WTC11 (cell line): ENCODE measurements around the gene PHB1. TPM values are rescaled to one million over a fixed set of nuclear protein-coding genes. Genes with fewer than 3 reads are reported as not detected.
A peak's percentile ranks its signal among the peaks of the same experiment; 100 is the strongest.

ENCODE experiments used
- ATAC-seq: fragments of 200-7000 bp; cut with Tn5 transposase; 2 replicates; pipeline ENCODE4 v1.10.0; 2021; ENCODE audit warnings: mild to moderate bottlenecking, moderate library complexity
- CTCF ChIA-PET: fragments of 300-600 bp; sonication (Branson Sonifier 250); formaldehyde crosslinking; loops from one replicate; lab custom pipeline; 2021; ENCODE audit warnings: antibody characterized with exemption; lab: Charles Lee
- POLR2A ChIA-PET: fragments of 350-600 bp; sonication (Branson Sonifier 250); formaldehyde crosslinking; loops from one replicate; lab custom pipeline; 2021; ENCODE audit warnings: antibody characterized with exemption; lab: Charles Lee
- DNase-seq: peaks from one replicate; pipeline ENCODE4 v3.0.0; 2021; ENCODE audit warnings: low spot score
- H3K27ac Mint-ChIP-seq: 2 replicates; pipeline ENCODE4 v1.8.0; 2021; ENCODE audit warnings: mixed read lengths
- H3K27me3 Mint-ChIP-seq: 2 replicates; pipeline ENCODE4 v1.8.0; 2021; ENCODE audit warnings: low read depth, mild to moderate bottlenecking, moderate library complexity, mixed read lengths
- H3K36me3 Mint-ChIP-seq: 2 replicates; pipeline ENCODE4 v1.8.0; 2021; ENCODE audit warnings: mixed read lengths
- H3K4me1 Mint-ChIP-seq: 2 replicates; pipeline ENCODE4 v1.8.0; 2022; ENCODE audit warnings: mixed read lengths
- H3K4me3 Mint-ChIP-seq: 2 replicates; pipeline ENCODE4 v1.8.0; 2021; ENCODE audit warnings: mild to moderate bottlenecking, moderate library complexity, mixed read lengths
- H3K9me3 Mint-ChIP-seq: 2 replicates; pipeline ENCODE4 v1.8.0; 2021; ENCODE audit warnings: mixed read lengths
- AR ChIP-seq: fragments of 250-450 bp; sonication (Bioruptor Pico); IDR thresholded peaks from 2 replicates; pipeline ENCODE4 v1.9.0; 2021; ENCODE audit warnings: mild to moderate bottlenecking
- CREB1 ChIP-seq: sonication (generic); formaldehyde crosslinking; IDR thresholded peaks from 2 replicates; pipeline ENCODE4 v1.8.0; 2023; ENCODE audit warnings: mild to moderate bottlenecking, missing genetic modification reagents
- ELF4 ChIP-seq: sonication (generic); formaldehyde crosslinking; IDR thresholded peaks from 2 replicates; pipeline ENCODE4 v1.8.1; 2022; ENCODE audit warnings: low read depth, mild to moderate bottlenecking, moderate library complexity, missing genetic modification reagents
- FOXP1 ChIP-seq: sonication (generic); formaldehyde crosslinking; IDR thresholded peaks from 2 replicates; pipeline ENCODE4 v1.8.0; 2022; ENCODE audit warnings: missing genetic modification reagents, mild to moderate bottlenecking, moderate library complexity, borderline replicate concordance
- GRHL2 ChIP-seq: fragments of 250-450 bp; sonication (Bioruptor Pico); IDR thresholded peaks from 2 replicates; pipeline ENCODE4 v1.8.0; 2022; ENCODE audit warnings: mild to moderate bottlenecking, moderate library complexity; ENCODE audit not compliant: insufficient replicate concordance, severe bottlenecking
- GTF2I ChIP-seq: fragments of 250-450 bp; sonication (Bioruptor Pico); conservative IDR thresholded peaks from 2 replicates; pipeline ENCODE4 v1.4.0; 2021; ENCODE audit warnings: mild to moderate bottlenecking
- IRF2 ChIP-seq: sonication (generic); formaldehyde crosslinking; IDR thresholded peaks from 2 replicates; pipeline ENCODE4 v1.8.0; 2022; ENCODE audit warnings: low read depth, missing genetic modification reagents, borderline replicate concordance
- KAT7 ChIP-seq: sonication (generic); formaldehyde crosslinking; IDR thresholded peaks from 2 replicates; pipeline ENCODE4 v1.8.1; 2023; ENCODE audit warnings: missing genetic modification reagents, mild to moderate bottlenecking, borderline replicate concordance
- MYBL2 ChIP-seq: sonication (generic); formaldehyde crosslinking; IDR thresholded peaks from 2 replicates; pipeline ENCODE4 v1.8.1; 2023; ENCODE audit warnings: mild to moderate bottlenecking, moderate library complexity, missing genetic modification reagents
- NFATC4 ChIP-seq: fragments of 250-450 bp; sonication (Bioruptor Pico); IDR thresholded peaks from 2 replicates; pipeline ENCODE4 v1.9.0; 2021; ENCODE audit warnings: mild to moderate bottlenecking
- NFE2L1 ChIP-seq: sonication (generic); formaldehyde crosslinking; IDR thresholded peaks from 2 replicates; pipeline ENCODE4 v1.8.1; 2023; ENCODE audit warnings: missing genetic modification reagents
- NFYB ChIP-seq: sonication (generic); formaldehyde crosslinking; conservative IDR thresholded peaks from 2 replicates; pipeline ENCODE4 v1.8.0; 2022; ENCODE audit warnings: low read depth, missing genetic modification reagents
- NR3C1 ChIP-seq: sonication (generic); formaldehyde crosslinking; conservative IDR thresholded peaks from 2 replicates; pipeline ENCODE4 v1.8.1; 2023; ENCODE audit warnings: low read depth, mild to moderate bottlenecking, missing genetic modification reagents
- RELA ChIP-seq: sonication (generic); formaldehyde crosslinking; IDR thresholded peaks from 2 replicates; pipeline ENCODE4 v1.8.1; 2022; ENCODE audit warnings: missing genetic modification reagents, mild to moderate bottlenecking, borderline replicate concordance
- SP1 ChIP-seq: sonication (generic); formaldehyde crosslinking; conservative IDR thresholded peaks from 2 replicates; pipeline ENCODE4 v1.8.1; 2022; ENCODE audit warnings: missing genetic modification reagents
- TEAD4 ChIP-seq: sonication (generic); formaldehyde crosslinking; IDR thresholded peaks from 2 replicates; pipeline ENCODE4 v1.8.0; 2022; ENCODE audit warnings: mild to moderate bottlenecking, missing genetic modification reagents
- ZNF121 ChIP-seq: sonication (generic); formaldehyde crosslinking; IDR thresholded peaks from 2 replicates; pipeline ENCODE4 v1.8.0; 2023; ENCODE audit warnings: missing genetic modification reagents
- ZNF263 ChIP-seq: sonication (generic); formaldehyde crosslinking; IDR thresholded peaks from 2 replicates; pipeline ENCODE4 v1.8.1; 2022; ENCODE audit warnings: low read depth, mild to moderate bottlenecking, moderate library complexity, missing genetic modification reagents
- ZNF281 ChIP-seq: sonication (generic); formaldehyde crosslinking; IDR thresholded peaks from 2 replicates; pipeline ENCODE4 v1.8.0; 2023; ENCODE audit warnings: mild to moderate bottlenecking, missing genetic modification reagents
- ZNF671 ChIP-seq: fragments of 250-450 bp; sonication (Bioruptor Pico); IDR thresholded peaks from 2 replicates; pipeline ENCODE4 v1.8.0; 2021; ENCODE audit warnings: mild to moderate bottlenecking
- total RNA-seq: library from RNA; stranded (reverse); gene quantifications from 3 replicates; pipeline ENCODE4 v1.2.3, GENCODE V29; 2021
- TF ChIP-seq, protein P1 (sequence below): sonication (generic); formaldehyde crosslinking; IDR thresholded peaks from 2 replicates; pipeline ENCODE4 v1.8.0; 2022; ENCODE audit warnings: mild to moderate bottlenecking, missing genetic modification reagents
- TF ChIP-seq, protein P2 (sequence below): sonication (generic); formaldehyde crosslinking; IDR thresholded peaks from 2 replicates; pipeline ENCODE4 v1.8.0; 2022; ENCODE audit warnings: mild to moderate bottlenecking, missing genetic modification reagents
- TF ChIP-seq, protein P3 (sequence below): sonication (generic); formaldehyde crosslinking; IDR thresholded peaks from 2 replicates; pipeline ENCODE4 v1.8.1; 2023; ENCODE audit warnings: mild to moderate bottlenecking, moderate library complexity, missing genetic modification reagents

PHB1 gene
- total RNA-seq, 1 experiment from 2014 or later: 375 TPM

- DNase-seq (no peak), ATAC-seq (no peak)
- H3K27ac Mint-ChIP-seq: no peak overlapping the region
- H3K27me3 Mint-ChIP-seq: peaks cover 3% of the 10 kb centered on the region; the same call in 1 of the 2 replicates
- CTCF ChIA-PET: interaction anchor here (1.3 kb wide), 1 partner anchor 10 kb away, joined by 4 read pairs; no protein-coding TSS in a partner anchor
- no peak overlapping the region for H3K4me3 Mint-ChIP-seq
- no peaks in the 10 kb centered on the region for H3K9me3 Mint-ChIP-seq
- TF ChIP-seq ELF4 (CRISPR knock-in tag): no peak
- no peak for TF ChIP-seq FOXP1 (CRISPR knock-in tag)
- no peak for TF ChIP-seq ZNF671 (CRISPR knock-in tag)
- TF ChIP-seq GRHL2 (CRISPR knock-in tag): no peak
- no peak for TF ChIP-seq CREB1 (CRISPR knock-in tag)
- no peak for TF ChIP-seq ZNF263 (CRISPR knock-in tag)
- no peak for TF ChIP-seq NR3C1 (CRISPR knock-in tag)
- POLR2A ChIA-PET: no interaction called here
- no peaks in the 10 kb centered on the region for H3K36me3 Mint-ChIP-seq
- H3K4me1 Mint-ChIP-seq: peaks cover 21% of the 10 kb centered on the region
Measured at GRCh38 chr17:49378311-49378710, 36.4 kb downstream of the PHB1 start.

GRCh38 chr17:49375544-49375943 lies 39.1 kb downstream of the PHB1 start:
- CTCF ChIA-PET: interaction anchor here (0.7 to 2.6 kb wide), 3 partner anchors 12 to 99 kb away, joined by 3 to 19 read pairs (median 3); partner anchors contain the start of gene ZNF652
- Mint-ChIP-seq H3K4me1 (peaks cover 43% of the 10 kb centered on the region), H3K27me3 (no peaks in the 10 kb centered on the region), H3K4me3 (no peak overlapping the region), H3K36me3 (no peaks in the 10 kb centered on the region), H3K27ac (no peak overlapping the region), H3K9me3 (no peaks in the 10 kb centered on the region)
- DNase-seq (no peak), ATAC-seq (no peak)
- TF ChIP-seq, protein P1, sequence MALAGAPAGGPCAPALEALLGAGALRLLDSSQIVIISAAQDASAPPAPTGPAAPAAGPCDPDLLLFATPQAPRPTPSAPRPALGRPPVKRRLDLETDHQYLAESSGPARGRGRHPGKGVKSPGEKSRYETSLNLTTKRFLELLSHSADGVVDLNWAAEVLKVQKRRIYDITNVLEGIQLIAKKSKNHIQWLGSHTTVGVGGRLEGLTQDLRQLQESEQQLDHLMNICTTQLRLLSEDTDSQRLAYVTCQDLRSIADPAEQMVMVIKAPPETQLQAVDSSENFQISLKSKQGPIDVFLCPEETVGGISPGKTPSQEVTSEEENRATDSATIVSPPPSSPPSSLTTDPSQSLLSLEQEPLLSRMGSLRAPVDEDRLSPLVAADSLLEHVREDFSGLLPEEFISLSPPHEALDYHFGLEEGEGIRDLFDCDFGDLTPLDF (CRISPR knock-in tag): no peak
- TF ChIP-seq ELF4 (CRISPR knock-in tag): no peak
- TF ChIP-seq ZNF281 (CRISPR knock-in tag): no peak
- no peak for TF ChIP-seq NFYB (CRISPR knock-in tag)
- peak; percentile 62; the same call in 1 of the 2 replicates for TF ChIP-seq ZNF121 (CRISPR knock-in tag)
- TF ChIP-seq NFE2L1 (CRISPR knock-in tag): no peak
- TF ChIP-seq NFATC4: no peak
- no peak for TF ChIP-seq RELA
- POLR2A ChIA-PET: no interaction called here

GRCh38 chr17:49373115-49373514 lies 41.6 kb downstream of the PHB1 start:
- Mint-ChIP-seq H3K9me3 (no peaks in the 10 kb centered on the region), H3K4me3 (no peak overlapping the region), H3K27ac (peak overlapping the region; percentile 74; the same call in 1 of the 2 replicates), H3K4me1 (peaks cover 60% of the 10 kb centered on the region), H3K36me3 (no peaks in the 10 kb centered on the region), H3K27me3 (no peaks in the 10 kb centered on the region)
- CTCF ChIA-PET: interaction anchor here (1.0 to 1.1 kb wide), 2 partner anchors 23 to 43 kb away, joined by 4 to 5 read pairs; no protein-coding TSS in a partner anchor
- ATAC-seq: no peak
- POLR2A ChIA-PET: interaction anchor here (0.6 kb wide), 2 partner anchors 24 to 36 kb away, joined by 3 to 4 read pairs; no protein-coding TSS in a partner anchor
- no peak for DNase-seq
- no peak for TF ChIP-seq KAT7 (CRISPR knock-in tag)
- no peak for TF ChIP-seq AR (CRISPR knock-in tag)
- TF ChIP-seq ZNF263 (CRISPR knock-in tag): no peak
- TF ChIP-seq, protein P2, sequence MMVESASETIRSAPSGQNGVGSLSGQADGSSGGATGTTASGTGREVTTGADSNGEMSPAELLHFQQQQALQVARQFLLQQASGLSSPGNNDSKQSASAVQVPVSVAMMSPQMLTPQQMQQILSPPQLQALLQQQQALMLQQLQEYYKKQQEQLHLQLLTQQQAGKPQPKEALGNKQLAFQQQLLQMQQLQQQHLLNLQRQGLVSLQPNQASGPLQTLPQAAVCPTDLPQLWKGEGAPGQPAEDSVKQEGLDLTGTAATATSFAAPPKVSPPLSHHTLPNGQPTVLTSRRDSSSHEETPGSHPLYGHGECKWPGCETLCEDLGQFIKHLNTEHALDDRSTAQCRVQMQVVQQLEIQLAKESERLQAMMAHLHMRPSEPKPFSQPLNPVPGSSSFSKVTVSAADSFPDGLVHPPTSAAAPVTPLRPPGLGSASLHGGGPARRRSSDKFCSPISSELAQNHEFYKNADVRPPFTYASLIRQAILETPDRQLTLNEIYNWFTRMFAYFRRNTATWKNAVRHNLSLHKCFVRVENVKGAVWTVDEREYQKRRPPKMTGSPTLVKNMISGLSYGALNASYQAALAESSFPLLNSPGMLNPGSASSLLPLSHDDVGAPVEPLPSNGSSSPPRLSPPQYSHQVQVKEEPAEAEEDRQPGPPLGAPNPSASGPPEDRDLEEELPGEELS (CRISPR knock-in tag): no peak
- no peak for TF ChIP-seq SP1
- TF ChIP-seq IRF2 (CRISPR knock-in tag): no peak
- no peak for TF ChIP-seq TEAD4 (CRISPR knock-in tag)
- TF ChIP-seq MYBL2 (CRISPR knock-in tag): no peak
- TF ChIP-seq, protein P3, sequence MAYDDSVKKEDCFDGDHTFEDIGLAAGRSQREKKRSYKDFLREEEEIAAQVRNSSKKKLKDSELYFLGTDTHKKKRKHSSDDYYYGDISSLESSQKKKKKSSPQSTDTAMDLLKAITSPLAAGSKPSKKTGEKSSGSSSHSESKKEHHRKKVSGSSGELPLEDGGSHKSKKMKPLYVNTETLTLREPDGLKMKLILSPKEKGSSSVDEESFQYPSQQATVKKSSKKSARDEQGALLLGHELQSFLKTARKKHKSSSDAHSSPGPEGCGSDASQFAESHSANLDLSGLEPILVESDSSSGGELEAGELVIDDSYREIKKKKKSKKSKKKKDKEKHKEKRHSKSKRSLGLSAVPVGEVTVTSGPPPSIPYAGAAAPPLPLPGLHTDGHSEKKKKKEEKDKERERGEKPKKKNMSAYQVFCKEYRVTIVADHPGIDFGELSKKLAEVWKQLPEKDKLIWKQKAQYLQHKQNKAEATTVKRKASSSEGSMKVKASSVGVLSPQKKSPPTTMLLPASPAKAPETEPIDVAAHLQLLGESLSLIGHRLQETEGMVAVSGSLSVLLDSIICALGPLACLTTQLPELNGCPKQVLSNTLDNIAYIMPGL (CRISPR knock-in tag): no peak
- no peak for TF ChIP-seq GTF2I (CRISPR knock-in tag)
